NCI-H1092 (cell line): ENCODE data around the gene WNT8A.
"Not testable (repeated sequence)": the region's sequence is repeated elsewhere in the genome, so short reads cannot be mapped to it uniquely, and the experiment has no call there.

Experiments
- DNase-seq: peaks from one replicate; lab custom pipeline; 2025; lab: John Stamatoyannopoulos, UW

WNT8A gene

GRCh38 chr5:138083702-138084101, at the start of gene WNT8A:
TSS of gene WNT8A (plus strand) at chr5:138084033. CDS start at chr5:138084128, 95 bp downstream.
- DNase-seq: no peak

- DNase-seq: peak; percentile 75
Measured at GRCh38 chr5:138035605-138036537, 48.0 kb upstream of the WNT8A start.

GRCh38 chr5:138037271-138037670, 46.6 kb upstream of the WNT8A start:
- no peak for DNase-seq

- no peak for DNase-seq
Measured at GRCh38 chr5:138037907-138038633, 45.8 kb upstream of the WNT8A start.

GRCh38 chr5:138038826-138039225, 45.0 kb upstream of the WNT8A start:
- no peak for DNase-seq

- not testable (repeated sequence) for DNase-seq
Measured at GRCh38 chr5:138045283-138045682, 38.5 kb upstream of the WNT8A start.

GRCh38 chr5:138051441-138052296, 32.2 kb upstream of the WNT8A start:
- DNase-seq: no peak

GRCh38 chr5:138052718-138053117, 31.1 kb upstream of the WNT8A start:
- DNase-seq: not testable (repeated sequence)

- DNase-seq: no peak
Measured at GRCh38 chr5:138053554-138053953, 30.3 kb upstream of the WNT8A start.

GRCh38 chr5:138054206-138054605, 29.6 kb upstream of the WNT8A start:
- no peak for DNase-seq

- no peak for DNase-seq
Measured at GRCh38 chr5:138054847-138055558, 28.8 kb upstream of the WNT8A start.

GRCh38 chr5:138064526-138064925, 19.3 kb upstream of the WNT8A start:
- no peak for DNase-seq

GRCh38 chr5:138065102-138065501, 18.7 kb upstream of the WNT8A start:
- no peak for DNase-seq

GRCh38 chr5:138067945-138068344, 15.9 kb upstream of the WNT8A start:
- no peak for DNase-seq

- peak; percentile 27 for DNase-seq
Measured at GRCh38 chr5:138068742-138069600, 14.9 kb upstream of the WNT8A start.

- not testable (repeated sequence) for DNase-seq
Measured at GRCh38 chr5:138070026-138070425, 13.8 kb upstream of the WNT8A start.

- no peak for DNase-seq
Measured at GRCh38 chr5:138077064-138077696, 6.7 kb upstream of the WNT8A start.

GRCh38 chr5:138078006-138078643, 5.7 kb upstream of the WNT8A start:
- no peak for DNase-seq

GRCh38 chr5:138082033-138082432, 1.8 kb upstream of the WNT8A start:
- no peak for DNase-seq
